Sigmoid colon (tissue), 7 donors: ENCODE results near the gene ANKRD44. TPM values are rescaled to one million over a fixed set of nuclear protein-coding genes. Genes with fewer than 3 reads are reported as not detected.

Experiments used
- DNase-seq: peaks from one replicate; pipeline ENCODE4 v3.0.0-alpha.2; 2019
- H3K27ac ChIP-seq, 4 donors: fragments of 200-600 bp; sonication (generic); one replicate each; pipeline ENCODE4 v1.5.1; 2016 to 2019; ENCODE audit warnings: mild to moderate bottlenecking in 1 of 4
- H3K27me3 ChIP-seq, 3 donors: fragments of 200-600 bp; sonication (generic); one replicate each; pipeline ENCODE4 v1.5.1; 2019; ENCODE audit warnings: mild to moderate bottlenecking in 1 of 3
- H3K36me3 ChIP-seq, 4 donors: fragments of 200-600 bp; sonication (generic); one replicate each; pipeline ENCODE4 v1.5.1; 2016 to 2019
- H3K4me1 ChIP-seq, 4 donors: fragments of 200-600 bp; sonication (generic); one replicate each; pipeline ENCODE4 v1.5.1; 2017 to 2019
- H3K4me3 ChIP-seq, 4 donors: fragments of 200-600 bp; sonication (generic); one replicate each; pipeline ENCODE4 v1.5.1; 2017 to 2019; ENCODE audit warnings: mild to moderate bottlenecking in 2 of 4, moderate library complexity in 1 of 4
- H3K9me3 ChIP-seq, 4 donors: fragments of 200-600 bp in 3 of 4; sonication (generic) in 3 of 4; one replicate each; pipeline versions ENCODE4 v1.5.1 to v1.6.1; 2013 to 2019
- CTCF ChIP-seq, 4 experiments: fragments of 450-650 bp in 3 of 4; fragments of 200-600 bp in 1 of 4; IDR thresholded peaks; one replicate each; pipeline ENCODE4 v1.5.1; 2016 to 2019; ENCODE audit warnings: antibody characterized with exemption in 4 of 4, mild to moderate bottlenecking in 3 of 4, moderate library complexity in 2 of 4
- EP300 ChIP-seq, 4 donors: sonication (generic); formaldehyde crosslinking; IDR thresholded peaks; one replicate each; pipeline ENCODE4 v1.6.1; 2017; ENCODE audit warnings: antibody characterized with exemption in 4 of 4
- POLR2A ChIP-seq, 2 donors: fragments of 450-650 bp; IDR thresholded peaks; one replicate each; pipeline ENCODE4 v1.6.1; 2016; ENCODE audit warnings: antibody characterized with exemption in 2 of 2, mild to moderate bottlenecking in 2 of 2, moderate library complexity in 2 of 2
- POLR2AphosphoS5 ChIP-seq, 4 donors: sonication (generic); formaldehyde crosslinking; IDR thresholded peaks; one replicate each; pipeline ENCODE4 v1.6.1; 2017; ENCODE audit warnings: antibody characterized with exemption in 4 of 4
- WGBS, 2 donors: extraction: QIAGEN DNeasy Blood & Tissue Kit; methylation state at CpG; one replicate each; pipeline ENCODE4 v1.1.7; 2013; 5-methylcytosine and 5-hydroxymethylcytosine counted together
- intact Hi-C: fragments of 100-400 bp; cut with DNase I; formaldehyde crosslinking; loops from one replicate; pipeline ENCODE4 v1.15.1; 2023
- polyA plus RNA-seq, 3 donors: library from polyadenylated mRNA; stranded (reverse); fragments of 200-250 nt; gene quantifications; one replicate each; pipeline ENCODE4 v1.2.3, GENCODE V29; 2013
- total RNA-seq, 4 donors: library from RNA; depleted of rRNA; stranded (reverse); fragments of >200 nt; gene quantifications; one replicate each; pipeline ENCODE4 v1.1.0, GENCODE V29; 2016
- donor health status: healthy with polysubstance abuse.
- donor health status: Bipolar disorder and iron deficiency.
- donor health status: healthy.

Gene ANKRD44
- total and polyA plus RNA-seq, 7 donors, result 1.2 to 41.1 (median 34.2) TPM

DNA sequence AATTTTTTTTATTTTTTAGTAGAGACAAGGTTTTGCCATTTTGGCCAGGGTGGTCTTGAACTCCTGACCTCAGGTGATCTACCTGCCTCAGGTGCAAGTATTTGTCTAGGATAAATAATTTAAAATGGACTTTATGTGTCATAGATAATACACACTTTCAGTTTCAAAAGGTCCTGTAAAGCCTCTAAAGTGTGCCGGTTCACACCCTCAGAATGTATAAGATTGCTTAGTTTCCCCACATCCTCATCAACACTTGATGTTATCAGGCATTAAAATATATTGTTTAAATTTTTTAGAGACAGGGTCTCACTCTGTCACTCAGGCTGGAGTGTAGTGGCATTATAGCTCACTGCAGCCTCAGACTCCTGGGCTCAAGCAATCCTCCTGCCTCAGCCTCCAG is 170.5 kb downstream of the ANKRD44 start:
- WGBS, 2 donors, result 60 to 85% methylated on average over 1 of the region's 1 CpG
- Histone ChIP-seq H3K4me1 (peaks cover 0 to 8% (median 3%) of the 10 kb centered on the region in 4 donors), H3K4me3 (no peak overlapping the region), H3K36me3 (peaks cover 0 to 8% (median 0%) of the 10 kb centered on the region in 4 donors), H3K9me3 (no peaks in the 10 kb centered on the region), H3K27me3 (no peaks in the 10 kb centered on the region), H3K27ac (no peak overlapping the region)
- TF ChIP-seq CTCF (IDR thresholded peaks at IDR 0.05), result no peak
- no peak for TF ChIP-seq POLR2A (IDR thresholded peaks at IDR 0.05)
- TF ChIP-seq EP300 (IDR thresholded peaks at IDR 0.05), result no peak
- no peak for TF ChIP-seq POLR2AphosphoS5 (IDR thresholded peaks at IDR 0.05)
- intact Hi-C loops, result no loop called here
- no peak for DNase-seq

GRCh38 chr2:197138506-197138905 is 172.1 kb downstream of the ANKRD44 start:
- no peaks in the 10 kb centered on the region for H3K27me3 ChIP-seq
- 78 to 88% methylated on average over 3 of the region's 3 CpGs for WGBS, 2 donors
- no peak for DNase-seq
- peaks cover 0 to 8% (median 3%) of the 10 kb centered on the region in 4 donors for H3K4me1 ChIP-seq
- H3K4me3 ChIP-seq, result no peak overlapping the region
- no peak for TF ChIP-seq CTCF (IDR thresholded peaks at IDR 0.05)
- no peak for TF ChIP-seq POLR2A (IDR thresholded peaks at IDR 0.05)
- TF ChIP-seq EP300 (IDR thresholded peaks at IDR 0.05), result no peak
- no peak for TF ChIP-seq POLR2AphosphoS5 (IDR thresholded peaks at IDR 0.05)
- peaks cover 0 to 8% (median 0%) of the 10 kb centered on the region in 4 donors for H3K36me3 ChIP-seq
- no peaks in the 10 kb centered on the region for H3K9me3 ChIP-seq
- intact Hi-C loops, result no loop called here
- no peak overlapping the region for H3K27ac ChIP-seq

DNA sequence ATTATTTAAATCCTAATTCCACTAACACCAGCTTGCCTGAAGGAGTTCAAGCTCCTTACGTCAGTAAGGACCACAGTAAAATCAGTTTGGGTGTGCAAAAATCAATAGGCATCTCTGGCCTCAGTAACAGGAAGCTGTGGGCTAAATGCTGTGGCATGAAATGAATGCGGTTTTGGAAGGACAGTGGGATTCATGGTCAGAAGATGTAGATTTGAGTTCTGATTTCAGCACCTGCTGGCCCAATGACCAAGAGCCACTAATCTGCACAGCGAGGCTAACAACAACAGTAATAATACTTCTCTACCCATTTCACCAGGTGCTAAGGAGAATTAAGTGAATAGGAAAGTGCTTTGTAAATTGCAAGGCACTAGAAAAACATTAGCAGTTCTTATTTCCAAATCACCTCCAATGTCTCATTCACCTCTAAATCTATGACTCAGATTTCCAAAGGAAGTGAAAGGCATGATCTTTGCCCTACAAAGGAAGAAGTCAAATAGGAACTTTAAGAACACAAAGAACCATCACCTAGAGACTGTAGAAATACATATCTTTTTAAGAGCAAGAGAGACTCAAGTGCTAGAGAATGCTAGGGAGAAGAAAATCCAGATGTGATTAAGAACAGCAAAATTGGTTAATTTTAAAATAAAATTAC is 172.6 kb downstream of the ANKRD44 start:
- DNase-seq, result no peak
- intact Hi-C loops, result no loop called here
- H3K4me3 ChIP-seq, result no peak overlapping the region
- no peaks in the 10 kb centered on the region for H3K9me3 ChIP-seq
- H3K4me1 ChIP-seq, result peaks cover 0 to 8% (median 3%) of the 10 kb centered on the region in 4 donors
- TF ChIP-seq POLR2A (IDR thresholded peaks at IDR 0.05) (no peak), CTCF (IDR thresholded peaks at IDR 0.05) (no peak), EP300 (IDR thresholded peaks at IDR 0.05) (no peak), POLR2AphosphoS5 (IDR thresholded peaks at IDR 0.05) (no peak)
- H3K36me3 ChIP-seq, result peaks cover 0 to 8% (median 0%) of the 10 kb centered on the region in 4 donors
- no peaks in the 10 kb centered on the region for H3K27me3 ChIP-seq
- 67 to 85% methylated on average over 3 of the region's 3 CpGs for WGBS, 2 donors
- no peak overlapping the region for H3K27ac ChIP-seq

- 91% methylated on average over 4 of the region's 4 CpGs for WGBS, 2 donors
- no peaks in the 10 kb centered on the region for H3K9me3 ChIP-seq
- no peak overlapping the region for H3K4me3 ChIP-seq
- no peak overlapping the region for H3K27ac ChIP-seq
- H3K27me3 ChIP-seq, result no peaks in the 10 kb centered on the region
- no peak for TF ChIP-seq EP300 (IDR thresholded peaks at IDR 0.05)
- no peak for TF ChIP-seq POLR2AphosphoS5 (IDR thresholded peaks at IDR 0.05)
- no peak for TF ChIP-seq CTCF (IDR thresholded peaks at IDR 0.05)
- no peak for TF ChIP-seq POLR2A (IDR thresholded peaks at IDR 0.05)
- intact Hi-C loops, result no loop called here
- peaks cover 0 to 8% (median 0%) of the 10 kb centered on the region in 4 donors for H3K36me3 ChIP-seq
- no peak for DNase-seq
- peaks cover 0 to 8% (median 3%) of the 10 kb centered on the region in 4 donors for H3K4me1 ChIP-seq
Measured at GRCh38 chr2:197137231-197137630, 173.3 kb downstream of the ANKRD44 start.
